ENCODE measurements around the gene ALDH3A2. TPM values are rescaled to one million over a fixed set of nuclear protein-coding genes. Genes with fewer than 3 reads are reported as not detected.

Gene ALDH3A2
- polyA plus RNA-seq, 4 donors, result 68.6 to 153 (median 76.0) TPM

DNA sequence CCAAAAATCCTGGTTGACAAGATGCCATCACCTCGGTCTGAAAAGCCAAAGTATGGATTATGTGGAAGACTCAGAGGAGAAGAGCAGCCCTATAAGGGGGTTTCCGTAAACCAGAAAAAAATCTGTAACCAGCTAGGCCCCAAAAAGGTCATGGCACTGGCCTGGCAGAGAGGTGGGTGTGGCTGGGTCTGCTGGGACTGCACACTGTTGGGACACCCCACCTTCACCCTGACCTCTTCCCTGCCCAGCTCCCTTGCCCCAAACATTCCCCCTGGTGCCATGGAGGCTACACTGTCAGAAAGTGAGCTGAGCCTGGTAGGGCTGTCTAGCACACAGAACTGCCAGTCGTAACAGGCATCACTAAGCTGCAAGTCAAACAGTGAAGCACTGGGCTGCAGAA, 61.3 kb downstream of the ALDH3A2 start:
- peaks cover 0 to 2% (median 0%) of the 10 kb centered on the region in 3 donors for H3K4me1 ChIP-seq (ENCODE audit: control insufficient read depth in 3 of 3, insufficient read depth in 2 of 3, low read depth in 1 of 3, low read length in 2 of 3)
- no peaks in the 10 kb centered on the region for H3K36me3 ChIP-seq (ENCODE audit: control insufficient read depth in 3 of 3, insufficient read depth in 2 of 3, low read depth in 1 of 3, low read length in 3 of 3)
- no peak for FAIRE-seq
- no peak for DNase-seq
- no peaks in the 10 kb centered on the region for H3K9me3 ChIP-seq (ENCODE audit: control insufficient read depth in 2 of 2, insufficient read depth in 1 of 2, low read depth in 1 of 2, low read length in 1 of 2)
- no peaks in the 10 kb centered on the region for H3K27me3 ChIP-seq (ENCODE audit: control insufficient read depth in 3 of 3, insufficient read depth in 3 of 3, low read length in 3 of 3)
- H3K4me3 ChIP-seq (ENCODE audit: low read depth in 1 of 3, low read length in 3 of 3), result no peak overlapping the region
- H3K27ac ChIP-seq (ENCODE audit: low read depth in 1 of 3, low read length in 2 of 3), result no peak overlapping the region
- WGBS, 3 donors, result 80 to 87% (median 84%) methylated on average over 3 of the region's 3 CpGs

DNA sequence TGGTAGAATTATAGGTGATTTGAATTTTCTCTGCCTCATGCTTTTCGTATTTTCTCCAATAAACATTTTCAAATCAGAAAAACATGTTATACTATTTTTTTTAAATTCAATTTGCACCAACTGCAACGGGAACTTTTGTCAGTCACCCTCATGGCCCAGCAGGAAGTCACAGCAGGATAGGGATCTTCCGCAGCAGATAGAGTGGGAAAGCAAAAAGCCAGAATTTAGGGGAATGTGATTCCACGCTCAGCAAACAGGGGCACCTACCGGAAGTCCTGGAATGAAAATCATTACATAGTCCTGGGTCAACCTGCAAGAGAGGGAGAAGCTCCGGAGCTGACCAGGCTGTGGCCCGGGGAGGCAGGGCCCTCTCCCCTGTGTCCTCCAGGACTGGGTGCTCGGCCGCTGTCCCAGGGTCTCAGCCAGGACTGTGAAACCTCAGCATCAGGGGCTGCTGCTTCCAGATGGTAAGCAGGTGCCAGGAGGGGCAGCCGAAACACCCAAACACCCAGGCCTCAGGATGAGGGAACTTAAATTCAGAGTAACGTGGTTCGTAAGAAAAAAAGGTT, 64.0 kb downstream of the ALDH3A2 start:
- no peak overlapping the region for H3K27ac ChIP-seq (ENCODE audit: low read depth in 1 of 3, low read length in 2 of 3)
- no peak overlapping the region for H3K4me3 ChIP-seq (ENCODE audit: low read depth in 1 of 3, low read length in 3 of 3)
- no peak for DNase-seq
- H3K27me3 ChIP-seq (ENCODE audit: control insufficient read depth in 3 of 3, insufficient read depth in 3 of 3, low read length in 3 of 3), result no peaks in the 10 kb centered on the region
- no peaks in the 10 kb centered on the region for H3K9me3 ChIP-seq (ENCODE audit: control insufficient read depth in 2 of 2, insufficient read depth in 1 of 2, low read depth in 1 of 2, low read length in 1 of 2)
- 86 to 92% (median 86%) methylated on average over 12 of the region's 12 CpGs for WGBS, 3 donors
- peaks cover 4% of the 10 kb centered on the region in 3 donors for H3K4me1 ChIP-seq (ENCODE audit: control insufficient read depth in 3 of 3, insufficient read depth in 2 of 3, low read depth in 1 of 3, low read length in 2 of 3)
- no peaks in the 10 kb centered on the region for H3K36me3 ChIP-seq (ENCODE audit: control insufficient read depth in 3 of 3, insufficient read depth in 2 of 3, low read depth in 1 of 3, low read length in 3 of 3)
- no peak for FAIRE-seq

DNA sequence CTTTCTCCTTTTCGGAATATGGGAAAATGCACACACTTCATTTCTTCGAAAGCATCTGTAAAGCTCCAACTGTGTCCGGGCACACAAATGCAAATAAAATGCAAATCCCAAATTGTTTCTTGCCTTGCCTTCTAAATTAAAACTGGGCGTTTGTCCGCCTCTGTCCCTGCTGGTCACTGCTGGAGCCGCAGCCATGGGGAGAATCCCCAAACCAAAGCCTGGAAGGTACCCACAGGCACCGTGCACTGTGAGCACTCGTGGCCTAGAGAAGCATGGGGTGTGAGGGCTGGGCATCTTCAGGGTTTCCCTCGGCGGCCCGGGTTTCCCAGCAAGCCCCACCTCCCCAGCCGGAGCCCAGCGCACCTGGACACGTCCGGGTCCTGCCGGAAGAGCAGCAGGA, 64.9 kb downstream of the ALDH3A2 start:
- H3K27ac ChIP-seq (ENCODE audit: low read depth in 1 of 3, low read length in 2 of 3), result no peak overlapping the region
- no peak for DNase-seq
- H3K36me3 ChIP-seq (ENCODE audit: control insufficient read depth in 3 of 3, insufficient read depth in 2 of 3, low read depth in 1 of 3, low read length in 3 of 3), result no peaks in the 10 kb centered on the region
- no peaks in the 10 kb centered on the region for H3K27me3 ChIP-seq (ENCODE audit: control insufficient read depth in 3 of 3, insufficient read depth in 3 of 3, low read length in 3 of 3)
- H3K9me3 ChIP-seq (ENCODE audit: control insufficient read depth in 2 of 2, insufficient read depth in 1 of 2, low read depth in 1 of 2, low read length in 1 of 2), result no peaks in the 10 kb centered on the region
- peaks cover 4 to 13% (median 7%) of the 10 kb centered on the region in 3 donors for H3K4me1 ChIP-seq (ENCODE audit: control insufficient read depth in 3 of 3, insufficient read depth in 2 of 3, low read depth in 1 of 3, low read length in 2 of 3)
- 86 to 92% (median 92%) methylated on average over 16 of the region's 16 CpGs for WGBS, 3 donors
- no peak overlapping the region for H3K4me3 ChIP-seq (ENCODE audit: low read depth in 1 of 3, low read length in 3 of 3)
- no peak for FAIRE-seq

DNA sequence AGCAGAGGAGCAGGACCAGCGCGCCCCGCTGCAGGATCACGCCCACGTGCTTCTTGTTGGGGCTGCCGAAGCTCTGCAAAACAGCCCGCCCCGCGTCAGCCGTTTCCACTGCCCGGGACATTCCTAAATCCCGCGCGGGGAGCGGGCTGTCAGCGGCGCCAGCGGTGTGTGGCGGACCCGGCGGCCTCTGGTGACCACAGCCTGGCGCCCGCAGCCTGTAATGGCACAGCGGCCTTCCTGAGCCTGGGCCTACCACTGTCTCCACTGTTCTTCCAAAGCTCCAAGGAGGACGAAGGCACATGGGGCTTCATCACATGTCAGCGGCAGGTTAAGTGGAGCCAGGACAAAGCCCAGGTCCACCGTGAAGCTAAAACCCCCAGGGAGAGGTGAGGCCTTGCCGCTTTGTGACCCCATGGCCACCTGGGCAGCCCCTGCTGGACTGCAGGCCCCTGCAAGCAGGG, 65.4 kb downstream of the ALDH3A2 start:
- H3K4me3 ChIP-seq (ENCODE audit: low read depth in 1 of 3, low read length in 3 of 3), result no peak overlapping the region
- H3K4me1 ChIP-seq (ENCODE audit: control insufficient read depth in 3 of 3, insufficient read depth in 2 of 3, low read depth in 1 of 3, low read length in 2 of 3), result peaks cover 4 to 17% (median 10%) of the 10 kb centered on the region in 3 donors
- H3K9me3 ChIP-seq (ENCODE audit: control insufficient read depth in 2 of 2, insufficient read depth in 1 of 2, low read depth in 1 of 2, low read length in 1 of 2), result no peaks in the 10 kb centered on the region
- H3K27ac ChIP-seq (ENCODE audit: low read depth in 1 of 3, low read length in 2 of 3), result no peak overlapping the region
- DNase-seq (no peak), FAIRE-seq (no peak)
- no peaks in the 10 kb centered on the region for H3K27me3 ChIP-seq (ENCODE audit: control insufficient read depth in 3 of 3, insufficient read depth in 3 of 3, low read length in 3 of 3)
- no peaks in the 10 kb centered on the region for H3K36me3 ChIP-seq (ENCODE audit: control insufficient read depth in 3 of 3, insufficient read depth in 2 of 3, low read depth in 1 of 3, low read length in 3 of 3)
- WGBS, 3 donors, result 91 to 96% (median 92%) methylated on average over 23 to 28 of the region's 28 CpGs

DNA sequence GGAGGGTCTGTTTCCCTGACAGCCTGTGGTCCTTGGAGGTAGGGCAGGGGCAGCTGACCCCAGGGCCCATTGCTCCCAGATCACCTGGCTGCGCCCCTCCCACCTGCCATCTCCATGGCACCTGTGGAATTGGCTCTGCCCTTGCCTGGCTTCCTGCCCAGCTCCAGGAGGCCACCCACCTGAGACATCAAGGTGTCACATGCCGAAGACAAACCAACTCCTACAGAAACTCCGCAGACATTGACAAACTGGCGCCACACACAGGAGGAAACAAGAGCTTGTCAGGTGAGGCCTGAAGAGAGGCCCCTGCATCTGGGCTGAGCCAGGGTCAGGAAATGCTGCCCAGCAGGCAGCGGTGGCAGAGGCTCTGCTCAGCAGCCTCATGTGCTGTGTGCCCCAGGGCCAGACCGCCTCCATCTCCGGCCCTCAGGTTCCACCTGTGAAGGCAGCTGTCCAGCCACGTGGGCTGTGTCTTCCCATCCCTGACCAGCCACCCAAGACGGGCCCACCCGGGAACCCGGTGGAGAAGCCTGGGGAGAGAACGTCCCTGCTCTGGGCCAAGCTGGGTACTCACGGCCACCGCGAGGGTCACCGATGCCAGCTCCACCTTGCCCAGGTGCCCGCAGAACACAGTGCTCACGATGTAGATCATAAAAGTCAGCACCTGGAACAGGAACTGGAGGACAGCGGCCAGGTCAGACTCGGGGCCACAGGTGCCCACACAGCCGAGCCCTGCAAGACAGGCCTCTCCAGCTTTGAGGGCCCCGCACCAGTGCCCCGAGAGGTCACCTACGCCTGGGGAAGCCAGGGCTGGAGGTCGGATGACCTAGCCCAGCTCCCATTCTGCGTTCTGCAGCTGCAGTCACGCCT, 66.2 kb downstream of the ALDH3A2 start:
- Histone ChIP-seq H3K27me3 (ENCODE audit: control insufficient read depth in 3 of 3, insufficient read depth in 3 of 3, low read length in 3 of 3) (no peaks in the 10 kb centered on the region), H3K9me3 (ENCODE audit: control insufficient read depth in 2 of 2, insufficient read depth in 1 of 2, low read depth in 1 of 2, low read length in 1 of 2) (no peaks in the 10 kb centered on the region), H3K36me3 (ENCODE audit: control insufficient read depth in 3 of 3, insufficient read depth in 2 of 3, low read depth in 1 of 3, low read length in 3 of 3) (no peaks in the 10 kb centered on the region), H3K27ac (ENCODE audit: low read depth in 1 of 3, low read length in 2 of 3) (no peak overlapping the region), H3K4me3 (ENCODE audit: low read depth in 1 of 3, low read length in 3 of 3) (no peak overlapping the region), H3K4me1 (ENCODE audit: control insufficient read depth in 3 of 3, insufficient read depth in 2 of 3, low read depth in 1 of 3, low read length in 2 of 3) (peaks cover 4 to 25% (median 13%) of the 10 kb centered on the region in 3 donors)
- WGBS, 3 donors, result 65 to 87% (median 74%) methylated on average over 24 to 27 of the region's 27 CpGs
- DNase-seq, result peak; percentile 42 to 44
- FAIRE-seq, result no peak

DNA sequence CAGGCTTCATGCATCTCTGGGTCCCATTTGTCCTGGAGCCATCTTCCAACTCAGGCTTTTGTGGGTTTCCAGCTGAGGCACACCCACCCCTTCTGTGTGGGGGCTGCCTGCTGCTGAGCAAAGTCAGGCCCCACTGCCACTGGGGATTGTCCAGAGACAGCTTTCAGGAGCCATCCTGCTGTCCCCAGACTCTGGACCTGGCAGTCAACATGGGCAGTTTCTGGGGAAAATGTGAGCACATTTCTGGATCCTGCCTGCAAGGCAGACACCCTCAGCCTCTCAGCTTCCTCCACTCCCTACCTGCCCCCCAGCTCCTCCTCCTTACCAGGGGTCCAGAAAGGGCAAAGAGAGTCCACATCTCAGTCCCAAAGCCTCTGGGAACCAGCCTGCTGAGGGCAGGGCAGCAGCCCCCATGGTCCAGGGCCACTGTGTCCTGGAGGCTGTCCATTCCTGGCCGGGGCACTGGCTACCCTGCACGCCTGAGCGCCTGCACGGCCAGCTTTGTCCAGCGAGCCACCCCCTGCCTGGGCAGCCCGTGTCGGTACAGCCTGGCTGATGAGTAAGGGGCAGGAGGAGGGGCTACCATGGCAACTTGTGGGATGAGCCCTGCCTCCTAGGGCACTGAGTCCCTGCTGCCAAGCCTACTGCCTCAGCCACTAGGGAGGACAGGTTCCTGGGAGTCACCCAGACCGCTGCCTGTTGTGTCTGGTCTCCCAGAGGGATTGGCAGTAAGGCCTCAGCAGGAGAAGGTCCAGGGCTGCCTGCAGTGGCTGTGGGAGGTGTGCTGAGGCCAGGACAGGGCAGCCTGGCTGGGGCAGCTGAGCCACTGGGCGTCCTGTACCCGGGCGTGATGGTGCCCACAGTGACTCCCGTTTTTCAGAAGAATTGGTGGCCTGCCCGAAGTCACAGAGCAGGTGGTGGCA, 67.8 kb downstream of the ALDH3A2 start, which contains the start of gene SLC47A2:
Gene SLC47A2, minus strand, starts transcription at position 477 of the 923 bp plus-strand sequence. Its CDS starts 29 bp downstream, at position 448.
- WGBS, 3 donors, result 78 to 85% (median 83%) methylated on average over 13 of the region's 13 CpGs
- no peak for DNase-seq
- no peaks in the 10 kb centered on the region for H3K9me3 ChIP-seq (ENCODE audit: control insufficient read depth in 2 of 2, insufficient read depth in 1 of 2, low read depth in 1 of 2, low read length in 1 of 2)
- no peak within 1 kb of the TSS for H3K27ac ChIP-seq (ENCODE audit: low read depth in 1 of 3, low read length in 2 of 3)
- H3K27me3 ChIP-seq (ENCODE audit: control insufficient read depth in 3 of 3, insufficient read depth in 3 of 3, low read length in 3 of 3), result no peaks in the 10 kb centered on the region
- no peak within 1 kb of the TSS for H3K4me3 ChIP-seq (ENCODE audit: low read depth in 1 of 3, low read length in 3 of 3)
- H3K4me1 ChIP-seq (ENCODE audit: control insufficient read depth in 3 of 3, insufficient read depth in 2 of 3, low read depth in 1 of 3, low read length in 2 of 3), result peaks cover 4 to 41% (median 23%) of the 10 kb centered on the region in 3 donors
- FAIRE-seq, result no peak
- no peaks in the 10 kb centered on the region for H3K36me3 ChIP-seq (ENCODE audit: control insufficient read depth in 3 of 3, insufficient read depth in 2 of 3, low read depth in 1 of 3, low read length in 3 of 3)

DNA sequence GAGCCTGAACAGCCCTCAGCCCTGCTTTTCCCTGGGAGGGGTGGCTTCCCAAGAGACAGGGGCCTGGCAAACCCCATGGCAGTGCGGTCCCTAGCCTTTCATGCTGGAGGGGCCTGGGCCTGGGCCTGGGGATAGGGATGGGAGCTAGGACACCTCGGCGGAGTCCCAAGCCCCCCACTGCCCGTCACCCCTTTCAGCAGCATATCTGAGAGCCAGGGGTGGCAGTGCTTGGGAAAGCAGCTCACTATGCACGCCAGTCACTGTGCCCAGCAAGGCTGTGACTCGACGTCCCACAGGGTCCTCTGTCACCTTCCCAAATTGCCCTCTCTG, 68.4 kb downstream of the ALDH3A2 start:
- H3K4me3 ChIP-seq (ENCODE audit: low read depth in 1 of 3, low read length in 3 of 3), result no peak overlapping the region
- WGBS, 3 donors, result 90 to 95% (median 93%) methylated on average over 7 of the region's 7 CpGs
- H3K9me3 ChIP-seq (ENCODE audit: control insufficient read depth in 2 of 2, insufficient read depth in 1 of 2, low read depth in 1 of 2, low read length in 1 of 2), result no peaks in the 10 kb centered on the region
- DNase-seq, result no peak
- FAIRE-seq, result no peak
- no peaks in the 10 kb centered on the region for H3K27me3 ChIP-seq (ENCODE audit: control insufficient read depth in 3 of 3, insufficient read depth in 3 of 3, low read length in 3 of 3)
- no peak overlapping the region for H3K27ac ChIP-seq (ENCODE audit: low read depth in 1 of 3, low read length in 2 of 3)
- peaks cover 4 to 47% (median 23%) of the 10 kb centered on the region in 3 donors for H3K4me1 ChIP-seq (ENCODE audit: control insufficient read depth in 3 of 3, insufficient read depth in 2 of 3, low read depth in 1 of 3, low read length in 2 of 3)
- no peaks in the 10 kb centered on the region for H3K36me3 ChIP-seq (ENCODE audit: control insufficient read depth in 3 of 3, insufficient read depth in 2 of 3, low read depth in 1 of 3, low read length in 3 of 3)

DNA sequence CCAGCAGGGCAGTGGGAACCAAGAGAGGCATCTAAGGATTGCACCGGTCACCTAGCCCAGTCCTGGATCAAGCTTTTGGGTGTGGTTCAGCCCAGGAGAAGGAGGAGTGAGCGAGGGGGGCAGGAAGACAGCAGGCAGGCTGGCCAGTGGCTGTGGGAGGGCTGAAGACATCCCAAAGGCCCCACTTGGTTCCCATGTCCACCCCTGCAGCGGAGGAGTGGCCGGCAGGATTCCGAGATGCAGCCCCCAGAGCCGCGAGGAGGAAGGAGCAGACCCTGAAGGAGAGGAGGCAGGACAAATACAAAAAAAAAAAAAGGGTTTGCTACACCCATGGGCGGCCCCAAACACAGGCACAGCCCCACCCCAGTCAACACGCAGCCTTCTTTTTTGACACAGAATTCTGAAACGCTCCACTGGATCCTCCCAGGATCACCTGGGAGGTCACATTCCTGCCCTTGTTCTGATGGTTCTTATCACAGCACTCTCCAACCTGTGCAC, 68.9 kb downstream of the ALDH3A2 start:
- Histone ChIP-seq H3K9me3 (ENCODE audit: control insufficient read depth in 2 of 2, insufficient read depth in 1 of 2, low read depth in 1 of 2, low read length in 1 of 2) (no peaks in the 10 kb centered on the region), H3K4me1 (ENCODE audit: control insufficient read depth in 3 of 3, insufficient read depth in 2 of 3, low read depth in 1 of 3, low read length in 2 of 3) (peaks cover 4 to 51% (median 23%) of the 10 kb centered on the region in 3 donors), H3K27ac (ENCODE audit: low read depth in 1 of 3, low read length in 2 of 3) (no peak overlapping the region), H3K27me3 (ENCODE audit: control insufficient read depth in 3 of 3, insufficient read depth in 3 of 3, low read length in 3 of 3) (no peaks in the 10 kb centered on the region), H3K36me3 (ENCODE audit: control insufficient read depth in 3 of 3, insufficient read depth in 2 of 3, low read depth in 1 of 3, low read length in 3 of 3) (no peaks in the 10 kb centered on the region), H3K4me3 (ENCODE audit: low read depth in 1 of 3, low read length in 3 of 3) (no peak overlapping the region)
- FAIRE-seq (no peak), DNase-seq (no peak)
- 60 to 83% (median 60%) methylated on average over 10 of the region's 10 CpGs for WGBS, 3 donors
